Dendritic cell treated with granulocyte-macrophage colony-stimulating factor and Interleukin-4, amounts not matched to agents 40 ng/mL and 50 ng/mL, for 4 days (primary cell): ENCODE results near the gene HDAC9.
A peak's percentile ranks its signal among the peaks of the same experiment; 100 is the strongest.

ENCODE experiments used
- H3K27ac Mint-ChIP-seq: one replicate; pipeline ENCODE4 v1.8.0; 2022; ENCODE audit warnings: mild to moderate bottlenecking, mixed read lengths
- H3K27me3 Mint-ChIP-seq: one replicate; pipeline ENCODE4 v1.8.0; 2022; ENCODE audit warnings: mild to moderate bottlenecking, mixed read lengths
- H3K36me3 Mint-ChIP-seq: one replicate; pipeline ENCODE4 v1.8.0; 2022; ENCODE audit warnings: low read depth, mixed read lengths
- H3K4me1 Mint-ChIP-seq: one replicate; pipeline ENCODE4 v1.8.0; 2022; ENCODE audit warnings: low read depth, mixed read lengths
- H3K4me3 Mint-ChIP-seq: one replicate; pipeline ENCODE4 v1.8.0; 2022; ENCODE audit warnings: mild to moderate bottlenecking, moderate library complexity, mixed read lengths
- H3K9me3 Mint-ChIP-seq: one replicate; pipeline ENCODE4 v1.8.0; 2022; ENCODE audit warnings: mixed read lengths
- intact Hi-C: fragments of 100-400 bp; cut with micrococcal nuclease; formaldehyde crosslinking; loops from one replicate; pipeline ENCODE4 v1.15.0; 2022

HDAC9 gene

GRCh38 chr7:18472161-18472483 lies 23.4 kb upstream of the HDAC9 start:
- peaks cover 13% of the 10 kb centered on the region for H3K4me1 Mint-ChIP-seq
- H3K27ac Mint-ChIP-seq = no peak overlapping the region
- H3K36me3 Mint-ChIP-seq = peaks cover 6% of the 10 kb centered on the region
- H3K4me3 Mint-ChIP-seq = no peak overlapping the region
- intact Hi-C loops = no loop called here
- no peaks in the 10 kb centered on the region for H3K27me3 Mint-ChIP-seq
- no peaks in the 10 kb centered on the region for H3K9me3 Mint-ChIP-seq

GRCh38 chr7:18473119-18473518 lies 22.4 kb upstream of the HDAC9 start:
- Mint-ChIP-seq H3K27ac (no peak overlapping the region), H3K4me3 (no peak overlapping the region), H3K27me3 (no peaks in the 10 kb centered on the region), H3K9me3 (no peaks in the 10 kb centered on the region), H3K36me3 (peaks cover 6% of the 10 kb centered on the region), H3K4me1 (peaks cover 13% of the 10 kb centered on the region)
- intact Hi-C loops = no loop called here

- no peak overlapping the region for H3K4me3 Mint-ChIP-seq
- no peak overlapping the region for H3K27ac Mint-ChIP-seq
- no peaks in the 10 kb centered on the region for H3K27me3 Mint-ChIP-seq
- H3K36me3 Mint-ChIP-seq = peaks cover 6% of the 10 kb centered on the region
- no peaks in the 10 kb centered on the region for H3K9me3 Mint-ChIP-seq
- peaks cover 5% of the 10 kb centered on the region for H3K4me1 Mint-ChIP-seq
- intact Hi-C loops = no loop called here
Measured at GRCh38 chr7:18474944-18475343, 20.6 kb upstream of the HDAC9 start.

GRCh38 chr7:18475488-18475887 lies 20.1 kb upstream of the HDAC9 start:
- Mint-ChIP-seq H3K27me3 (no peaks in the 10 kb centered on the region), H3K4me3 (no peak overlapping the region), H3K36me3 (peaks cover 6% of the 10 kb centered on the region), H3K9me3 (no peaks in the 10 kb centered on the region), H3K4me1 (peaks cover 5% of the 10 kb centered on the region), H3K27ac (no peak overlapping the region)
- intact Hi-C loops = no loop called here

GRCh38 chr7:18481776-18482175 lies 13.8 kb upstream of the HDAC9 start:
- Mint-ChIP-seq H3K9me3 (no peaks in the 10 kb centered on the region), H3K27me3 (no peaks in the 10 kb centered on the region), H3K4me1 (no peaks in the 10 kb centered on the region), H3K27ac (no peak overlapping the region), H3K4me3 (no peak overlapping the region), H3K36me3 (no peaks in the 10 kb centered on the region)
- intact Hi-C loops = no loop called here

- no peaks in the 10 kb centered on the region for H3K27me3 Mint-ChIP-seq
- no peak overlapping the region for H3K27ac Mint-ChIP-seq
- no peaks in the 10 kb centered on the region for H3K9me3 Mint-ChIP-seq
- H3K4me1 Mint-ChIP-seq = peaks cover 7% of the 10 kb centered on the region
- no peaks in the 10 kb centered on the region for H3K36me3 Mint-ChIP-seq
- H3K4me3 Mint-ChIP-seq = no peak overlapping the region
- intact Hi-C loops = no loop called here
Measured at GRCh38 chr7:18488049-18488448, 7.5 kb upstream of the HDAC9 start.

- no peak overlapping the region for H3K4me3 Mint-ChIP-seq
- no peak overlapping the region for H3K27ac Mint-ChIP-seq
- intact Hi-C loops = loop anchor here (10.0 kb wide), 2 partner anchors 105 to 135 kb away; no protein-coding TSS in a partner anchor
- no peaks in the 10 kb centered on the region for H3K27me3 Mint-ChIP-seq
- peaks cover 12% of the 10 kb centered on the region for H3K4me1 Mint-ChIP-seq
- no peaks in the 10 kb centered on the region for H3K36me3 Mint-ChIP-seq
- no peaks in the 10 kb centered on the region for H3K9me3 Mint-ChIP-seq
Measured at GRCh38 chr7:18489624-18490023, 5.9 kb upstream of the HDAC9 start.

- Mint-ChIP-seq H3K36me3 (no peaks in the 10 kb centered on the region), H3K27me3 (peaks cover 2% of the 10 kb centered on the region), H3K27ac (no peak overlapping the region)
Measured at GRCh38 chr7:18491871-18492270, 3.7 kb upstream of the HDAC9 start.

GRCh38 chr7:18494406-18494805 lies 1.1 kb upstream of the HDAC9 start:
- no peak overlapping the region for H3K27ac Mint-ChIP-seq
- no peaks in the 10 kb centered on the region for H3K9me3 Mint-ChIP-seq
- no peak overlapping the region for H3K4me3 Mint-ChIP-seq
- H3K27me3 Mint-ChIP-seq = peaks cover 2% of the 10 kb centered on the region
- intact Hi-C loops = loop anchor here (10.0 kb wide), 2 partner anchors 110 to 140 kb away; no protein-coding TSS in a partner anchor
- no peaks in the 10 kb centered on the region for H3K36me3 Mint-ChIP-seq
- peaks cover 32% of the 10 kb centered on the region for H3K4me1 Mint-ChIP-seq

More at GRCh38 chr7:18491871-18492270, 3.7 kb upstream of the HDAC9 start:
- no peak overlapping the region for H3K4me3 Mint-ChIP-seq
- no peaks in the 10 kb centered on the region for H3K9me3 Mint-ChIP-seq
- peaks cover 27% of the 10 kb centered on the region for H3K4me1 Mint-ChIP-seq
- intact Hi-C loops = loop anchor here (10.0 kb wide), 2 partner anchors 107 to 137 kb away; no protein-coding TSS in a partner anchor

- peaks cover 32% of the 10 kb centered on the region for H3K4me1 Mint-ChIP-seq
- H3K4me3 Mint-ChIP-seq = peak overlapping the region; percentile 72
- H3K27ac Mint-ChIP-seq = peak overlapping the region; percentile 68
- H3K9me3 Mint-ChIP-seq = no peaks in the 10 kb centered on the region
- intact Hi-C loops = loop anchor here (10.0 kb wide), 2 partner anchors 110 to 140 kb away; no protein-coding TSS in a partner anchor
- peaks cover 2% of the 10 kb centered on the region for H3K27me3 Mint-ChIP-seq
- no peaks in the 10 kb centered on the region for H3K36me3 Mint-ChIP-seq
Measured at GRCh38 chr7:18494821-18495408, 634 bp upstream of the HDAC9 start.

GRCh38 chr7:18496341-18496700 lies 772 bp downstream of the HDAC9 start:
- no peaks in the 10 kb centered on the region for H3K9me3 Mint-ChIP-seq
- peak overlapping the region; percentile 72 for H3K4me3 Mint-ChIP-seq
- peaks cover 37% of the 10 kb centered on the region for H3K4me1 Mint-ChIP-seq
- intact Hi-C loops = loop anchor here (10.0 kb wide), 2 partner anchors 112 to 142 kb away; no protein-coding TSS in a partner anchor
- H3K27me3 Mint-ChIP-seq = peaks cover 2% of the 10 kb centered on the region
- peak overlapping the region; percentile 68 for H3K27ac Mint-ChIP-seq
- no peaks in the 10 kb centered on the region for H3K36me3 Mint-ChIP-seq

- no peaks in the 10 kb centered on the region for H3K9me3 Mint-ChIP-seq
- intact Hi-C loops = loop anchor here (10.0 kb wide), 2 partner anchors 112 to 142 kb away; no protein-coding TSS in a partner anchor
- peaks cover 2% of the 10 kb centered on the region for H3K27me3 Mint-ChIP-seq
- H3K27ac Mint-ChIP-seq = no peak overlapping the region
- H3K36me3 Mint-ChIP-seq = no peaks in the 10 kb centered on the region
- peaks cover 31% of the 10 kb centered on the region for H3K4me1 Mint-ChIP-seq
- H3K4me3 Mint-ChIP-seq = no peak overlapping the region
Measured at GRCh38 chr7:18497082-18497481, 1.5 kb downstream of the HDAC9 start.

- H3K27ac Mint-ChIP-seq = no peak overlapping the region
- no peaks in the 10 kb centered on the region for H3K36me3 Mint-ChIP-seq
- peaks cover 31% of the 10 kb centered on the region for H3K4me1 Mint-ChIP-seq
- H3K9me3 Mint-ChIP-seq = no peaks in the 10 kb centered on the region
- intact Hi-C loops = loop anchor here (10.0 kb wide), 2 partner anchors 113 to 143 kb away; no protein-coding TSS in a partner anchor
- H3K27me3 Mint-ChIP-seq = peaks cover 2% of the 10 kb centered on the region
- no peak overlapping the region for H3K4me3 Mint-ChIP-seq
Measured at GRCh38 chr7:18497800-18498199, 2.3 kb downstream of the HDAC9 start.

GRCh38 chr7:18498341-18498740 lies 2.8 kb downstream of the HDAC9 start:
- Mint-ChIP-seq H3K4me1 (peaks cover 36% of the 10 kb centered on the region), H3K9me3 (no peaks in the 10 kb centered on the region), H3K36me3 (no peaks in the 10 kb centered on the region), H3K4me3 (no peak overlapping the region), H3K27ac (no peak overlapping the region), H3K27me3 (peaks cover 2% of the 10 kb centered on the region)
- intact Hi-C loops = loop anchor here (10.0 kb wide), 2 partner anchors 114 to 144 kb away; no protein-coding TSS in a partner anchor
